ENCODE measurements around the gene SH3PXD2B.

The SH3PXD2B gene

DNA sequence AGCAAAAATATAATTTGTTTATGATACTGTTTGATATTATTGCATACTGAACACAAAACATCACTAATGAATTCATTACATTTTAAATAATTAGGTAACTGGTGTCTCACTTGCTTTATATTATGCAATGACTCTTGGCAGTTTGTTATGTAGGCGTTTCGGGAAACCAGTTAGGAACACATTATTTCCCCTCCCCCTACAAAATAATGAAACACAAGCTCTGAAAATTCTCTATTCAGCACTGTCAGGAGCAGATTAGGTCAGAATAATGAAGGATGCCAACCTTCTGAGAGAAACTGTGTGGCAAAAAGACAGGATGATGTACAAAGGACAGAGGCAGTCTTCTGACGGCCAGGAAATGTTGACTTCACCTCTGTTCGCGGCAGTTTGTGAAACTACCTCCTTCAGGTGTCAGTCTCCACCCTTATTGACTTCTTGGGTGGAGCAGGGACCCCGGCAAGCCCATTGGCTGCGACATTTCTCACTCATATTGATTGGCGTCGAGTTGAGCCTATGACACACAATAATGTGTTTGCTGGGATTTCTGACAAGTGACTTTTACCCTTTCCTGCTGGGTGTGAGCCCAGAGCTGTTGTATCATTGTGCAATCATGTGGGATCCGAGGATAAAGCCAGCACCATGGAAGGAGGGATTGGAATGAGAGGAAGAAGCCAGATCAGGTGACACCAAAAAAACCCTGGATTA is 33.9 kb downstream of the SH3PXD2B start:
- H3K4me3 ChIP-seq (ENCODE audit: low read depth, low read length): no peak overlapping the region
- peak; percentile 33 for DNase-seq (ENCODE audit: low read depth)

GRCh38 chr5:172418862-172419814 is 35.2 kb downstream of the SH3PXD2B start:
- DNase-seq (ENCODE audit: low read depth): no peak
- no peak overlapping the region for H3K4me3 ChIP-seq (ENCODE audit: low read depth, low read length)
- no peak for TF ChIP-seq CTCF (IDR thresholded peaks at IDR 0.05; ENCODE audit: low read depth, low read length, missing control alignments)

More for the DNA sequence above, 33.9 kb downstream of the SH3PXD2B start:
- TF ChIP-seq CTCF (IDR thresholded peaks at IDR 0.05; ENCODE audit: low read depth, low read length, missing control alignments): no peak

GRCh38 chr5:172417983-172418630 is 36.2 kb downstream of the SH3PXD2B start:
- no peak overlapping the region for H3K4me3 ChIP-seq (ENCODE audit: low read depth, low read length)
- no peak for TF ChIP-seq CTCF (IDR thresholded peaks at IDR 0.05; ENCODE audit: low read depth, low read length, missing control alignments)
- DNase-seq (ENCODE audit: low read depth): no peak

DNA sequence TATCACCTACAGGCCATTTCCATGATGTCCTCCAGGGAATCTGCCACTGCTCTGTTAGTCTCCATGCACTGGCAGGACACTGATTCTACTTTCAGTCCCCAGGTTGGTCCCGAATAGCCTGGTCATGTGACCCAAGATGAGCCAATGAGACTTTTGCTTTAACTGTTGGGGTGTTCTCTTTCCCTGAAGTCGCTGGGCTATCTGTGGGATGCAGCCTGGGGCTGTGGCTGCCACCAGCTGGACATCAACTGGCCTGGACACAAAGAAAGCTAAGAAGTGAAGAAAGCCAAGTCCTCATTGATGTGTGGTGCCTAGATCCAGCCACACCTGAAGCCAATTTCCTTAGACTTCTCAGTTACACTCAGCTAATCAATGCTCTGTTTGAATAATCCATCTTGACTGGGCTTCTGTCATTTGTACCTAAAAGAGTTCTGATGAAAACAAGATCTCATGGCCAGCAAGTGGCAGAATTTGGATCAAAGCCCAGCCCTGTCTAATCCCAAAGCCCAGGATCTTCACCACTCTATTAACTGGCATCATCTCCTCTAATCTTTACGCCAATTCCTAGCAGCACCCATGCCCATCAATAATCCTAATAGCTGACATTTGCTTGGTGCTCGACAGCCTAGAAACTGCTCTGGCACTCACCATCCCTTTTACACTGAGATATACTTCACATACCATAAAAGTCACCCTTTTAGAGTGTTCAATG is 37.0 kb downstream of the SH3PXD2B start:
- DNase-seq (ENCODE audit: low read depth): no peak
- H3K4me3 ChIP-seq (ENCODE audit: low read depth, low read length): no peak overlapping the region
- no peak for TF ChIP-seq CTCF (IDR thresholded peaks at IDR 0.05; ENCODE audit: low read depth, low read length, missing control alignments)

DNA sequence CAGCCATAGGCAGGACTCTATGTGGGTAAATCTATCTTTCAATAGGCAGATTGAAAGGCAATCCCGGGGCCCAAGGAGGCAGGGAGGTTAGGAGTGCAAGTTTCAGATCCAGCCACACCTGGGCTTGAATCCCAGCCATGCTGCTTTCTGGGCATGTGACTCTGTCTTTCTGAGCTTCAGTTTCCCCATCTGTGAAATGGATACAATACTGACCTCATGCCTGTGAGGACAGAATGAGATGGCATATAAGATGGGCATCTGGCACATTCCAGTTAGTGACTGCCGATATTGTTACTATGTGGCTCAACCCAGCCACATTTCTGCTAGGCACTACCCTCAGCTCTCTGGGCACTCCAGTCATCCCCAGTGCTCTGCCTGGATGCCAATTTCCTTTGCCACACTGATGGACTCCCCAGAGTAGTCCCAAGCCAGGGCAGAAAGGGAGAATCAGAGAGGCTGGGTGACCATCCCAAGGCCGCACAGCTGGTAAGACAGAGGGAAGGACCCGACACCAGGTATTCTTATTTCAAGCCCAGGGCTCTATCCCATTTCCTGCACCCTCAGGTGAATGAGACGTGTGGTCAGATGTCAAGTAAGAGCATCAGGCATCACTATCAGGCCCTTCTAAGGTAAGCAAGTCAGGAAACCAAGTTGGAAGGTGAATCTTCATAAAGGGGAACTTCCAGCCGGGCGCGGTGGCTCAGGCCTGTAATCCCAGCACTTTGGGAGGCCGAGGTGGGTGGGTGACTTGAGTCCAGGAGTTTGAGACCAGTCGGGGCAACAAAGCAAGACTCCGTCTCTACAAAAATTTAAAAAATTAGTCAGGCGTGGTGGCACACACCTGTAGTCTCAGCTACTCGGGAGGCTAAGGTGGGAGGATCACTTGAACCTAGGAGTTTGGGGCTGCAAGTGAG is 38.7 kb downstream of the SH3PXD2B start:
- DNase-seq (ENCODE audit: low read depth): no peak
- no peak for TF ChIP-seq CTCF (IDR thresholded peaks at IDR 0.05; ENCODE audit: low read depth, low read length, missing control alignments)
- H3K4me3 ChIP-seq (ENCODE audit: low read depth, low read length): no peak overlapping the region

Data from GM12864 (cell line).